CD14-positive monocyte (primary cell): ENCODE data around the gene CD22. TPM values are rescaled to one million over a fixed set of nuclear protein-coding genes. Genes with fewer than 3 reads are reported as not detected.

Experiments
- DNase-seq, 3 donors: peaks; one replicate each; pipeline ENCODE4 v3.0.0-alpha.2; 2011 to 2022
- H2AFZ ChIP-seq: 2 replicates; pipeline ENCODE4 v1.6.0; 2012; ENCODE audit warnings: mild to moderate bottlenecking, low read depth, low read length, inconsistent platforms; ENCODE audit not compliant: insufficient read depth, poor library complexity, severe bottlenecking
- H3K27ac ChIP-seq, 2 donors: 1 replicate in 1 of 2; 2 replicates in 1 of 2; pipeline ENCODE4 v1.5.1; 2012 to 2013; ENCODE audit warnings: low read length in 2 of 2, control low read depth in 1 of 2, inconsistent platforms in 1 of 2, low read depth in 1 of 2, mild to moderate bottlenecking in 1 of 2
- H3K27me3 ChIP-seq, 2 donors: one replicate each; pipeline versions ENCODE4 v1.6.0 to v1.6.1; 2011 to 2013; ENCODE audit warnings: low read length in 2 of 2; ENCODE audit not compliant: control insufficient read depth in 2 of 2, insufficient read depth in 2 of 2
- H3K36me3 ChIP-seq, 2 donors: replicated peaks in 1 of 2; 1 replicate in 1 of 2; 2 replicates in 1 of 2; pipeline versions ENCODE4 v1.5.1 to v1.6.1; 2012 to 2013; ENCODE audit warnings: low read length in 2 of 2, control low read depth in 1 of 2, inconsistent platforms in 1 of 2, mild to moderate bottlenecking in 1 of 2; ENCODE audit not compliant: insufficient read depth in 2 of 2, control insufficient read depth in 1 of 2
- H3K4me1 ChIP-seq, 2 donors: 1 replicate in 1 of 2; 2 replicates in 1 of 2; pipeline versions ENCODE4 v1.5.1 to v1.6.1; 2012 to 2013; ENCODE audit warnings: low read length in 2 of 2, control low read depth in 1 of 2, inconsistent platforms in 1 of 2, mild to moderate bottlenecking in 1 of 2, moderate library complexity in 1 of 2; ENCODE audit not compliant: insufficient read depth in 2 of 2, control insufficient read depth in 1 of 2
- H3K4me2 ChIP-seq: replicated peaks from 2 replicates; pipeline ENCODE3; 2012; ENCODE audit warnings: low read length, moderate library complexity, mild to moderate bottlenecking; ENCODE audit not compliant: poor library complexity, severe bottlenecking; ENCODE audit errors: extremely low read depth
- H3K4me3 ChIP-seq, 3 experiments: fragments of 200-600 bp in 1 of 3; sonication (generic) in 1 of 3; replicated peaks in 1 of 3; 1 replicate in 2 of 3; 2 replicates in 1 of 3; pipeline ENCODE4 v1.5.1; 2011 to 2013; ENCODE audit warnings: low read length in 3 of 3, mild to moderate bottlenecking in 3 of 3, control low read depth in 2 of 3, low read depth in 2 of 3, inconsistent platforms in 1 of 3, moderate library complexity in 1 of 3
- H3K79me2 ChIP-seq: 2 replicates; pipeline ENCODE4 v1.6.0; 2012; ENCODE audit warnings: mild to moderate bottlenecking, control low read depth, inconsistent platforms, low read length, moderate library complexity; ENCODE audit not compliant: insufficient read depth
- H3K9ac ChIP-seq: 2 replicates; pipeline ENCODE4 v1.6.0; 2017; ENCODE audit warnings: low read length, mild to moderate bottlenecking; ENCODE audit not compliant: insufficient read depth, poor library complexity, severe bottlenecking
- H3K9me3 ChIP-seq, 2 donors: replicated peaks in 1 of 2; 1 replicate in 1 of 2; 2 replicates in 1 of 2; pipeline versions ENCODE4 v1.5.1 to v1.6.1; 2012 to 2013; ENCODE audit warnings: low read length in 2 of 2, control low read depth in 1 of 2; ENCODE audit not compliant: control insufficient read depth in 1 of 2, insufficient read depth in 1 of 2
- H4K20me1 ChIP-seq: 2 replicates; pipeline ENCODE4 v1.6.0; 2012; ENCODE audit warnings: mild to moderate bottlenecking, low read length, control low read depth, moderate library complexity; ENCODE audit not compliant: insufficient read depth
- H3K27ac Mint-ChIP-seq, 7 donors: one replicate each; pipeline ENCODE4 v1.8.0; 2020; ENCODE audit warnings: mild to moderate bottlenecking in 7 of 7, mixed read lengths in 7 of 7, moderate library complexity in 6 of 7, inconsistent platforms in 2 of 7
- H3K27me3 Mint-ChIP-seq, 3 donors: one replicate each; pipeline ENCODE4 v1.8.0; 2021 to 2022; ENCODE audit warnings: low read depth in 3 of 3, mild to moderate bottlenecking in 3 of 3, mixed read lengths in 3 of 3, moderate library complexity in 3 of 3, inconsistent platforms in 1 of 3
- H3K36me3 Mint-ChIP-seq, 2 donors: one replicate each; pipeline ENCODE4 v1.8.0; 2020; ENCODE audit warnings: mixed read lengths in 2 of 2, inconsistent platforms in 1 of 2, mild to moderate bottlenecking in 1 of 2
- H3K4me1 Mint-ChIP-seq: one replicate; pipeline ENCODE4 v1.8.0; 2020; ENCODE audit warnings: mild to moderate bottlenecking, mixed read lengths
- H3K4me3 Mint-ChIP-seq, 2 donors: one replicate each; pipeline ENCODE4 v1.8.0; 2020; ENCODE audit warnings: mild to moderate bottlenecking in 2 of 2, mixed read lengths in 2 of 2, moderate library complexity in 1 of 2
- H3K9me3 Mint-ChIP-seq, 7 donors: one replicate each; pipeline ENCODE4 v1.8.0; 2020 to 2022; ENCODE audit warnings: mixed read lengths in 7 of 7, mild to moderate bottlenecking in 6 of 7, moderate library complexity in 6 of 7, inconsistent platforms in 2 of 7
- WGBS: methylation state at CpG from one replicate; pipeline ENCODE4 v1.1.5; 2013; ENCODE audit warnings: missing lambda C conversion rate; ENCODE audit not compliant: insufficient coverage; 5-methylcytosine and 5-hydroxymethylcytosine counted together
- intact Hi-C, 2 donors: fragments of 100-400 bp; cut with micrococcal nuclease; formaldehyde crosslinking; loops; one replicate each; pipeline versions ENCODE4 v1.15.0 to v1.15.1; 2023
- polyA plus RNA-seq, 3 donors: library from polyadenylated mRNA; depleted of rRNA in 1 of 3; unstranded in 2 of 3; stranded (reverse) in 1 of 3; fragments of 300-500 nt in 2 of 3; fragments of >200 nt in 1 of 3; fragmentation: Illumina TruSeq in 2 of 3; gene quantifications; 1 replicate in 2 of 3; 2 replicates in 1 of 3; pipeline ENCODE4 v1.2.3, GENCODE V29; 2012 to 2021
- TF ChIP-seq, protein P1 (sequence below): fragments of 200-600 bp; IDR thresholded peaks from one replicate; pipeline ENCODE4 v1.8.0; 2022; ENCODE audit warnings: antibody characterized with exemption, mild to moderate bottlenecking

CD22 gene
- polyA plus RNA-seq, 3 donors, result 0.24 to 4.8 (median 0.88) TPM

DNA sequence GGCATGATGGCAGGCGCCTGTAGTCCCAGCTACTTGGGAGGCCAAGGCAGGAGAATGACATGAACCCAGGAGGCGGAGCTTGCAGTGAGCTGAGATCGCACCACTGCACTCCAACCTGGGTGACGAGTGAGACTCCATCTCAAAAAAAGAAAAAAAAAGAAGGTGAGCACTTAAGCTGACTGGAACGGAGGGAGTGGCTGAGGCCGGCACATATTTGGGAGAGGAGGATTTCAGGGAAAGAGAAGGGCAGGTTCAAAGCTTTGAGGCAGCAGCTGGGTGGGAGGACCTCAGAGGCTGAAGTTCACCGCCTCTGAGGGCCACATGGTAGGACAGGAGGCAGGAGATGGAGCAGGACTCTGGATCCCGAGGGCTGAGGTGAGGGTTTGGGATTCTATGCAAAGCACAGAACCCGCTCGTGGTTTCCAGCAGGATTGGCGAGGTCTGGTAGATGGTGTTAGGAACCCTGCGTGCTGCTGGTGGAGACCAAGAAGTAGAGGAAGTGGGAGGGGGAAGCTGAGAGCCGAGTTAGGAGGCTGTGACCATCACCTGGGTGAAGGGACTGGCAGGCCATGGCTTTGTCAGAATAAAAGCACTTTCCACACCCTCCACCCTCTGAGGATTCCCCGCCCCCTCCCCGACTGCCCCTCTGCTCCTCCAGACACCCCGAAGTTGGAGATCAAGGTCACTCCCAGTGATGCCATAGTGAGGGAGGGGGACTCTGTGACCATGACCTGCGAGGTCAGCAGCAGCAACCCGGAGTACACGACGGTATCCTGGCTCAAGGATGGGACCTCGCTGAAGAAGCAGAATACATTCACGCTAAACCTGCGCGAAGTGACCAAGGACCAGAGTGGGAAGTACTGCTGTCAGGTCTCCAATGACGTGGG is 8.4 kb downstream of the CD22 start:
- H3K27me3 Mint-ChIP-seq, result peaks cover 10 to 16% (median 10%) of the 10 kb centered on the region in 3 donors
- peaks cover 14% of the 10 kb centered on the region for H3K4me1 Mint-ChIP-seq
- H3K27ac Mint-ChIP-seq, result peak overlapping the region in 3 of 7 donors; percentile 27 to 68 (median 59)
- WGBS, result 78% methylated on average over 17 of the region's 25 CpGs
- peak overlapping the region in 1 of 2 donors; percentile 19 for H3K4me3 Mint-ChIP-seq
- H3K9me3 Mint-ChIP-seq, result peaks cover 0 to 4% (median 0%) of the 10 kb centered on the region in 7 donors
- Histone ChIP-seq H3K27ac (no peak overlapping the region), H3K4me3 (no peak overlapping the region), H4K20me1 (no peaks in the 10 kb centered on the region), H3K27me3 (no peaks in the 10 kb centered on the region), H3K9me3 (no peaks in the 10 kb centered on the region), H3K9ac (no peak overlapping the region), H3K4me2 (no peak overlapping the region), H3K36me3 (no peaks in the 10 kb centered on the region), H3K79me2 (no peaks in the 10 kb centered on the region), H2AFZ (no peak overlapping the region), H3K4me1 (peaks cover 5 to 10% of the 10 kb centered on the region in 2 donors)
- H3K36me3 Mint-ChIP-seq, result peaks cover 0 to 3% of the 10 kb centered on the region in 2 donors
- intact Hi-C loops, result no loop called here
- TF ChIP-seq, protein P1, sequence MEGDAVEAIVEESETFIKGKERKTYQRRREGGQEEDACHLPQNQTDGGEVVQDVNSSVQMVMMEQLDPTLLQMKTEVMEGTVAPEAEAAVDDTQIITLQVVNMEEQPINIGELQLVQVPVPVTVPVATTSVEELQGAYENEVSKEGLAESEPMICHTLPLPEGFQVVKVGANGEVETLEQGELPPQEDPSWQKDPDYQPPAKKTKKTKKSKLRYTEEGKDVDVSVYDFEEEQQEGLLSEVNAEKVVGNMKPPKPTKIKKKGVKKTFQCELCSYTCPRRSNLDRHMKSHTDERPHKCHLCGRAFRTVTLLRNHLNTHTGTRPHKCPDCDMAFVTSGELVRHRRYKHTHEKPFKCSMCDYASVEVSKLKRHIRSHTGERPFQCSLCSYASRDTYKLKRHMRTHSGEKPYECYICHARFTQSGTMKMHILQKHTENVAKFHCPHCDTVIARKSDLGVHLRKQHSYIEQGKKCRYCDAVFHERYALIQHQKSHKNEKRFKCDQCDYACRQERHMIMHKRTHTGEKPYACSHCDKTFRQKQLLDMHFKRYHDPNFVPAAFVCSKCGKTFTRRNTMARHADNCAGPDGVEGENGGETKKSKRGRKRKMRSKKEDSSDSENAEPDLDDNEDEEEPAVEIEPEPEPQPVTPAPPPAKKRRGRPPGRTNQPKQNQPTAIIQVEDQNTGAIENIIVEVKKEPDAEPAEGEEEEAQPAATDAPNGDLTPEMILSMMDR, result no peak
- DNase-seq, result no peak

DNA sequence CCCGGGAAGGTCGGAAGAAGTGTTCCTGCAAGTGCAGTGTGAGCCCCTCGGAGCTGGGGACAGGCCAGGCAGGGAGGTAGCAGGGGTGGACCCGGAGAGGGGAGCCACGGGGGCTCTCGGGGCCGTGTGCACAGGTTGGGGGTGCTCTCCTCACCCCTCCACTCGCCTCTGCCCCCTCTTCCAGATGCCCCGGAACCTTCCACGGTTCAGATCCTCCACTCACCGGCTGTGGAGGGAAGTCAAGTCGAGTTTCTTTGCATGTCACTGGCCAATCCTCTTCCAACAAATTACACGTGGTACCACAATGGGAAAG is 9.0 kb downstream of the CD22 start:
- Histone ChIP-seq H3K27me3 (no peaks in the 10 kb centered on the region), H3K36me3 (no peaks in the 10 kb centered on the region), H3K4me1 (peaks cover 5 to 10% of the 10 kb centered on the region in 2 donors), H3K79me2 (no peaks in the 10 kb centered on the region), H4K20me1 (no peaks in the 10 kb centered on the region), H3K27ac (no peak overlapping the region), H3K9ac (no peak overlapping the region), H2AFZ (no peak overlapping the region), H3K9me3 (no peaks in the 10 kb centered on the region), H3K4me2 (no peak overlapping the region), H3K4me3 (no peak overlapping the region)
- H3K27ac Mint-ChIP-seq, result peak overlapping the region in 1 of 7 donors; percentile 68
- intact Hi-C loops, result no loop called here
- H3K4me3 Mint-ChIP-seq, result no peak overlapping the region
- H3K27me3 Mint-ChIP-seq, result peaks cover 5 to 16% (median 12%) of the 10 kb centered on the region in 3 donors
- DNase-seq, result no peak
- WGBS, result 94% methylated on average over 4 of the region's 13 CpGs
- peaks cover 0 to 3% of the 10 kb centered on the region in 2 donors for H3K36me3 Mint-ChIP-seq
- TF ChIP-seq, protein P1, result no peak
- H3K4me1 Mint-ChIP-seq, result peaks cover 14% of the 10 kb centered on the region
- H3K9me3 Mint-ChIP-seq, result peaks cover 0 to 4% (median 0%) of the 10 kb centered on the region in 7 donors
